Activated CD4-positive, CD25-positive, alpha-beta regulatory T cell treated with anti-CD3 and anti-CD28 coated beads, Interleukin-2, amount 50 U/mL, for 72 hours (primary cell): Measurements from ENCODE around the gene SGPL1.

Experiments used
- DNase-seq: peaks from one replicate; pipeline ENCODE4 v3.0.0; 2021

The SGPL1 gene

DNA sequence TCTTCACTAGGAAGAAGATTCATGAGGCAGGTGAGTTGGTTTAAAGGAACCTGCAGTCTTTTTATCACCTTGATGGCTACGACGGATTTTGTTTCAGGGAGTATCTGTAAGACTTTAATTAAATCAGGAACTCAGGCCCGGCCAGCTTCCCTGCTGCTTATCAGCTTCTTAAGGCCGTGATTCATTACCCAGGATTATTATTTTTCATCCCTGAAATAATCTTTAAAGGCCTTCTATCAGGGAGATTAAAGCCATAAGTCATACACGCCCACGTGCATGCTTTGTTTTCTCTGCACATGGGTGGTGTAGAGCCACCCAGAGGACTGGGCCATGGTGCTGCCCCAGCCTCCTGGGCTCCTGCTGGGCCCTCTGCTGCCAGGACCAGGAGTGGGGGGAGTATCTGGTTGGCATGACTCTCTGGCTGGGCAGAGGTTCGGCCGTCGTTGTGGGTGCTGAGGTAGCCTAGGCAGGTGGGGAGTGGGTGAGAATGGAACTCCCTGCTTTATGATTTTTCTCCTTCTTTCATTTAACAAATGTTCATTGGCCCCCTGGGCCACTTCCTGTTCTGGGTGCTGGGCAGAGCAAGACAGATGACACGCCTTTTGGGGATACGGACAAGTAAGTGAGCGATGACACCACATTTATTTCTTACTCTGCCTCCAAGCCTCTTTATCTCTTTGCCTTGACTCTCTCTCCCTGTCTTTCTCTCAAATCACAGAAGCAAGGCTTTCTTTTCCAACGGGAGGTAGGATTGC lies 111.6 kb downstream of the SGPL1 start:
- no peak for DNase-seq

DNA sequence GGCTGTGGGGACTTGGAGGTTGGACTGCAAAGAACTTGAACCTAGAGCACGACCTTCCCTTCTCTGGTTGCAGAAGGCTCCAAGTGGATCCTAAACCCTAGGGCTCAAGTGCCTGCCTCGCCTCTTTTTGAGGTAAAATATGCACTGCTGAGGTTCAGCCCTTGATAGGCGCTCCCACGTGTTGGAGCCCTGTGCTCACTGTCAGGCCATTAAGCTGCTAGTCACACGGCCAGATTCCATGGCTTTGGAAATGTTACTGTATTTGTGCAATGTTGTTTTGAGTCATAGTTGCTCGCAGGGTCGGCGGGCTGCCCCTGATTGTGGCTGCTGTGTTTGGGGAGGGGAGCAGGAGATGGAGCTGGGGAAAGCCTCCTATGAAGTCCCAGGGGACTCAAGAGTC lies 112.4 kb downstream of the SGPL1 start:
- DNase-seq = no peak

DNA sequence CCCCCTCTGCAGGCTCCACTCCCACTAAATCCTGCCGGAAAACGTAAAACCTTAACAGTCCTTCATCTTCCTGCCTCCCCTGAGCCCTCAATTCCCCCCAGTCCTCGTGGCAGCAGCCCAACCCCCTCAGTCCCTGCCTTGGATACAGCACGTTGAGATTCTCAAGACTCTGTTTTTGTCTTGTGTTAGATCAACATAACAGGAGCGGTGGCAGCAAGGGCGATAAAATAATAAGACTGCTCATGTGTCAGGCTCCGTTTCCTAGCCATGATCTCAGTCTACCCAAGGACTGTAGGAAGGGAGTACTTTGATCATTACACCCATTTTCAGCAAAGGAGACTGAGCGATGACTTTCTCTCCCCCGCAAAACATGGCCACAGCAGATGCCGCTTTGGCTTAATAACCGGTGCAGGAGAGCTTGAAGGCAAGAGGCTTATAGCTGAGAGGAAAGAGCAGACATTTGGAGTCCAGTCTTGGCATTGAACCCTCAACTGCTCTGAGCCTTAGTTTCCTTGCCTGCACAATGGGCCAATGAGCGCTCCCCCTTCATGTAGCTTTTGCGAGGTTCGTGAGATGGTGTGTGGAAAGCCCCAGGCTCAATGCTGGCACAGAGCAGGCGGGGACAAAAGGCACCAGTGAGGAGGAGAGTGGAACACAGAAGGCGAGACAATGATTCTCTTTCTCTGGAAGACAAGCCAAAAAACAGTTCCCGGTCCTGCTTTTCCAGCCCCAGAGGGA lies 114.7 kb downstream of the SGPL1 start:
- no peak for DNase-seq
